OCI-LY7 (cell line): ENCODE data around the gene PLA2G10. TPM values are rescaled to one million over a fixed set of nuclear protein-coding genes. Genes with fewer than 3 reads are reported as not detected.

Experiments used
- BruUV-seq: library from RNA; stranded (reverse); fragments of 400-500 nt; replicated peaks from 2 replicates; lab custom pipeline; 2021; lab: Mats Ljungman, UMichigan
- CTCF ChIA-PET: fragments of 300-600 bp; sonication (Branson Sonifier 250); formaldehyde crosslinking; loops from one replicate; lab custom pipeline; 2022; ENCODE audit warnings: antibody characterized with exemption; ENCODE audit not compliant: unreplicated experiment; lab: Charles Lee
- POLR2A ChIA-PET: fragments of 300-600 bp; sonication (Branson Sonifier 250); formaldehyde crosslinking; loops from one replicate; lab custom pipeline; 2022; ENCODE audit warnings: antibody characterized with exemption; lab: Charles Lee
- DNase-seq: peaks from one replicate; pipeline ENCODE4 v3.0.0-alpha.2; 2015; ENCODE audit warnings: low spot score
- H2AFZ ChIP-seq: fragments of 200-600 bp; sonication (generic), shearing (Covaris generic); 2 replicates; pipeline ENCODE4 v1.6.1; 2014; ENCODE audit warnings: mild to moderate bottlenecking, antibody characterized with exemption, low read length, moderate library complexity
- H3K27ac ChIP-seq: fragments of 200-600 bp; sonication (generic); 2 replicates; pipeline ENCODE4 v1.5.1; 2014; ENCODE audit warnings: mixed run types, low read depth, mild to moderate bottlenecking, moderate library complexity, low read length, inconsistent platforms; ENCODE audit not compliant: poor library complexity, severe bottlenecking
- H3K36me3 ChIP-seq: fragments of 200-600 bp; sonication (generic); 2 replicates; pipeline ENCODE4 v1.6.1; 2014; ENCODE audit warnings: mild to moderate bottlenecking, antibody characterized with exemption, low read length, moderate library complexity, mixed read lengths; ENCODE audit not compliant: insufficient read depth
- H3K4me1 ChIP-seq: fragments of 200-600 bp; sonication (generic); 2 replicates; pipeline ENCODE4 v1.5.1; 2014; ENCODE audit warnings: mild to moderate bottlenecking, low read length; ENCODE audit not compliant: insufficient read depth, poor library complexity, severe bottlenecking
- H3K4me2 ChIP-seq: fragments of 200-600 bp; sonication (generic); 2 replicates; pipeline ENCODE4 v1.6.1; 2014; ENCODE audit warnings: mild to moderate bottlenecking, low read length
- H3K4me3 ChIP-seq: fragments of 200-600 bp; sonication (generic); 2 replicates; pipeline ENCODE4 v1.5.1; 2014; ENCODE audit warnings: mild to moderate bottlenecking, low read depth, low read length; ENCODE audit not compliant: poor library complexity, severe bottlenecking
- H3K79me2 ChIP-seq: fragments of 200-600 bp; sonication (generic); 2 replicates; pipeline ENCODE4 v1.6.1; 2016; ENCODE audit warnings: low read depth, mild to moderate bottlenecking, low read length, moderate library complexity, mixed read lengths; ENCODE audit not compliant: insufficient read depth
- H3K9me2 ChIP-seq: fragments of 200-600 bp; sonication (generic); 2 replicates; pipeline ENCODE4 v1.6.1; 2016; ENCODE audit warnings: mild to moderate bottlenecking, low read length, mixed read lengths; ENCODE audit not compliant: insufficient read depth
- H3K9me3 ChIP-seq: fragments of 200-600 bp; sonication (generic); 2 replicates; pipeline ENCODE4 v1.6.1; 2014; ENCODE audit warnings: mild to moderate bottlenecking, mixed run types, low read length, mixed read lengths
- H4K20me1 ChIP-seq: fragments of 200-600 bp; sonication (generic); 2 replicates; pipeline ENCODE4 v1.6.1; 2014; ENCODE audit warnings: mild to moderate bottlenecking, antibody characterized with exemption, low read length, moderate library complexity, mixed read lengths; ENCODE audit not compliant: insufficient read depth
- CTCF ChIP-seq: fragments of 200-600 bp; sonication (generic); conservative IDR thresholded peaks from 2 replicates; pipeline ENCODE4 v1.5.1; 2014; ENCODE audit warnings: mild to moderate bottlenecking, antibody characterized with exemption, low read length, moderate library complexity, mixed read lengths
- EZH2phosphoT487 ChIP-seq: fragments of 200-600 bp; sonication (generic); IDR thresholded peaks from 2 replicates; pipeline ENCODE4 v1.6.1; 2018; ENCODE audit warnings: low read depth, borderline replicate concordance, mild to moderate bottlenecking, mixed run types, antibody characterized with exemption, low read length, moderate library complexity, mixed read lengths
- intact Hi-C: fragments of 100-400 bp; cut with micrococcal nuclease; formaldehyde crosslinking; loops from one replicate; pipeline ENCODE4 v1.10.0; 2022; ENCODE audit not compliant: unreplicated experiment
- total RNA-seq, 2 experiments: library from RNA; depleted of rRNA in 1 of 2; stranded (reverse); fragments of >200 nt in 1 of 2; shearing (Covaris generic) in 1 of 2; gene quantifications; 2 replicates each; pipeline ENCODE4 v1.2.3, GENCODE V29; 2014 to 2022

PLA2G10 gene
- total RNA-seq, 2 experiments from 2014 or later, result 0.41 TPM; not detected in 1

- ChIA-PET CTCF (no interaction called here), POLR2A (interaction anchor here (0.6 to 0.9 kb wide), 2 partner anchors 10 to 222 kb away, joined by 3 read pairs; no protein-coding TSS in a partner anchor)
- no peak for DNase-seq
- H2AFZ ChIP-seq, result no peak overlapping the region
- no peak for TF ChIP-seq CTCF
- TF ChIP-seq EZH2phosphoT487, result no peak
- H3K9me3 ChIP-seq, result no peaks in the 10 kb centered on the region
- peaks cover 19% of the 10 kb centered on the region for H4K20me1 ChIP-seq
- no peak overlapping the region for H3K4me3 ChIP-seq
- intact Hi-C loops, result no loop called here
- H3K4me1 ChIP-seq, result peaks cover 26% of the 10 kb centered on the region
- peaks cover 81% of the 10 kb centered on the region for H3K79me2 ChIP-seq
- H3K9me2 ChIP-seq, result no peaks in the 10 kb centered on the region
- no peak overlapping the region for H3K4me2 ChIP-seq
- BruUV-seq, result no TSS peak
- no peak overlapping the region for H3K27ac ChIP-seq
- peaks cover 55% of the 10 kb centered on the region for H3K36me3 ChIP-seq
These were observed 58.5 kb downstream of the PLA2G10 start for GRCh38 chr16:14635395-14636165.

DNA sequence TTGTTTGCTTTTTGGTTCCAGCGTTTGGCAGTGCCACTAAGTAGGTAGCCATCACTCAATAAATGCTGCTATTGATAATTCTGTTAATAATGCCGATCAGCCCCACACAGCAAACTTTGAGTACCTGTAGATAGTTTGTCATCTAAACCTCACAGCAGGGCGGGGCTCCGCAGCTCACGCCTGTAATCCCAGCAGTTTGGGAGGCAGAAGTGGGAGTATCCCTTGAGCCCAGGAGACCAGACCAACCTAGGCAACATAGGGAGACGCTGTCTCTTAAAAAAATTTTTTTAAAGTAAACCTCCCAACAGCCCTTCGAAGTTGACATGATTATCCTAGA lies 59.8 kb downstream of the PLA2G10 start:
- ChIA-PET CTCF (no interaction called here), POLR2A (interaction anchor here (0.8 to 1.3 kb wide), 3 partner anchors 23 to 324 kb away, joined by 3 read pairs; no protein-coding TSS in a partner anchor)
- no TSS peak for BruUV-seq
- H3K4me2 ChIP-seq, result peak overlapping the region; percentile 74
- peaks cover 43% of the 10 kb centered on the region for H3K36me3 ChIP-seq
- H3K79me2 ChIP-seq, result peaks cover 75% of the 10 kb centered on the region
- no peak for DNase-seq
- no peak for TF ChIP-seq EZH2phosphoT487
- no peak for TF ChIP-seq CTCF
- H4K20me1 ChIP-seq, result peaks cover 19% of the 10 kb centered on the region
- H3K9me2 ChIP-seq, result no peaks in the 10 kb centered on the region
- H2AFZ ChIP-seq, result no peak overlapping the region
- no peak overlapping the region for H3K27ac ChIP-seq
- intact Hi-C loops, result no loop called here
- H3K9me3 ChIP-seq, result no peaks in the 10 kb centered on the region
- H3K4me3 ChIP-seq, result peak overlapping the region; percentile 98
- H3K4me1 ChIP-seq, result peaks cover 29% of the 10 kb centered on the region
